Measurements from ENCODE around the gene OSBPL5.

Gene OSBPL5

GRCh38 chr11:3123305-3123704 is 41.8 kb downstream of the OSBPL5 start:
- H3K79me1 ChIP-seq (ENCODE audit: low read length) = no peaks in the 10 kb centered on the region
- H3K79me2 ChIP-seq (ENCODE audit: control insufficient read depth, insufficient read depth, low read length, poor library complexity) = no peaks in the 10 kb centered on the region
- no peak overlapping the region for H4K91ac ChIP-seq (ENCODE audit: low read depth, low read length)
- no peak overlapping the region for H3K9ac ChIP-seq (ENCODE audit: low read length)
- H3K36me3 ChIP-seq (ENCODE audit: control insufficient read depth in 1 of 2, insufficient read depth in 2 of 2, low read length in 2 of 2) = peaks cover 72 to 74% of the 10 kb centered on the region in 2 experiments
- no CpG with 5 or more reads among the region's 19 CpGs for WGBS (ENCODE audit: extremely low coverage, insufficient coverage, insufficient read length)
- H2BK12ac ChIP-seq (ENCODE audit: low read length) = no peak overlapping the region
- no peak overlapping the region for H3K23ac ChIP-seq (ENCODE audit: low read length)
- H3K9me3 ChIP-seq (ENCODE audit: insufficient read depth, low read depth, low read length) = peaks cover 4% of the 10 kb centered on the region
- no peak overlapping the region for H3K18ac ChIP-seq (ENCODE audit: low read length)
- no peak overlapping the region for H3K27ac ChIP-seq (ENCODE audit: low read depth, low read length)
- H2AK5ac ChIP-seq (ENCODE audit: low read length) = no peak overlapping the region
- H2BK5ac ChIP-seq (ENCODE audit: low read depth, low read length, poor library complexity) = no peak overlapping the region
- H2BK120ac ChIP-seq (ENCODE audit: insufficient read depth, low read length, poor library complexity) = no peak overlapping the region
- no peak for DNase-seq
- H3K4me2 ChIP-seq (ENCODE audit: low read length) = no peak overlapping the region
- H3K14ac ChIP-seq (ENCODE audit: low read length) = no peak overlapping the region
- no peaks in the 10 kb centered on the region for H3K27me3 ChIP-seq (ENCODE audit: insufficient read depth, low read length)
- H3K4me1 ChIP-seq (ENCODE audit: control insufficient read depth in 1 of 2, insufficient read depth in 2 of 2, low read length in 2 of 2) = no peaks in the 10 kb centered on the region
- H3K4ac ChIP-seq (ENCODE audit: low read depth, low read length) = no peak overlapping the region
- no peak overlapping the region for H2AFZ ChIP-seq (ENCODE audit: insufficient read depth, low read length, poor library complexity)
- no peak overlapping the region for H4K12ac ChIP-seq (ENCODE audit: low read depth, low read length)
- H4K8ac ChIP-seq (ENCODE audit: low read depth, low read length) = no peak overlapping the region
- no peak overlapping the region for H3K4me3 ChIP-seq (ENCODE audit: low read depth, low read length)

GRCh38 chr11:3122775-3123201 is 42.3 kb downstream of the OSBPL5 start:
- no peak overlapping the region for H3K4ac ChIP-seq (ENCODE audit: low read depth, low read length)
- no peaks in the 10 kb centered on the region for H3K79me2 ChIP-seq (ENCODE audit: control insufficient read depth, insufficient read depth, low read length, poor library complexity)
- H3K27me3 ChIP-seq (ENCODE audit: insufficient read depth, low read length) = no peaks in the 10 kb centered on the region
- H3K4me3 ChIP-seq (ENCODE audit: low read depth, low read length) = no peak overlapping the region
- no CpG with 5 or more reads among the region's 13 CpGs for WGBS (ENCODE audit: extremely low coverage, insufficient coverage, insufficient read length)
- no peak overlapping the region for H3K23ac ChIP-seq (ENCODE audit: low read length)
- no peak overlapping the region for H4K91ac ChIP-seq (ENCODE audit: low read depth, low read length)
- H3K36me3 ChIP-seq (ENCODE audit: control insufficient read depth in 1 of 2, insufficient read depth in 2 of 2, low read length in 2 of 2) = peaks cover 72% of the 10 kb centered on the region in 2 experiments
- DNase-seq = no peak
- H3K14ac ChIP-seq (ENCODE audit: low read length) = no peak overlapping the region
- H2BK12ac ChIP-seq (ENCODE audit: low read length) = no peak overlapping the region
- no peak overlapping the region for H2AFZ ChIP-seq (ENCODE audit: insufficient read depth, low read length, poor library complexity)
- no peak overlapping the region for H2AK5ac ChIP-seq (ENCODE audit: low read length)
- no peaks in the 10 kb centered on the region for H3K79me1 ChIP-seq (ENCODE audit: low read length)
- H4K8ac ChIP-seq (ENCODE audit: low read depth, low read length) = no peak overlapping the region
- no peak overlapping the region for H3K4me2 ChIP-seq (ENCODE audit: low read length)
- no peak overlapping the region for H4K12ac ChIP-seq (ENCODE audit: low read depth, low read length)
- H2BK5ac ChIP-seq (ENCODE audit: low read depth, low read length, poor library complexity) = no peak overlapping the region
- H3K9ac ChIP-seq (ENCODE audit: low read length) = no peak overlapping the region
- peaks cover 4% of the 10 kb centered on the region for H3K9me3 ChIP-seq (ENCODE audit: insufficient read depth, low read depth, low read length)
- H3K4me1 ChIP-seq (ENCODE audit: control insufficient read depth in 1 of 2, insufficient read depth in 2 of 2, low read length in 2 of 2) = no peaks in the 10 kb centered on the region
- H3K27ac ChIP-seq (ENCODE audit: low read depth, low read length) = no peak overlapping the region
- no peak overlapping the region for H3K18ac ChIP-seq (ENCODE audit: low read length)
- no peak overlapping the region for H2BK120ac ChIP-seq (ENCODE audit: insufficient read depth, low read length, poor library complexity)

GRCh38 chr11:3121931-3122774 is 43.0 kb downstream of the OSBPL5 start:
- Histone ChIP-seq H2AK5ac (ENCODE audit: low read length) (no peak overlapping the region), H3K79me2 (ENCODE audit: control insufficient read depth, insufficient read depth, low read length, poor library complexity) (no peaks in the 10 kb centered on the region)
- WGBS (ENCODE audit: extremely low coverage, insufficient coverage, insufficient read length) = no CpG with 5 or more reads among the region's 34 CpGs

GRCh38 chr11:3121416-3121815 is 43.7 kb downstream of the OSBPL5 start:
- Histone ChIP-seq H3K4me3 (ENCODE audit: low read depth, low read length) (no peak overlapping the region), H3K4me2 (ENCODE audit: low read length) (no peak overlapping the region), H3K4me1 (ENCODE audit: control insufficient read depth in 1 of 2, insufficient read depth in 2 of 2, low read length in 2 of 2) (no peaks in the 10 kb centered on the region), H3K18ac (ENCODE audit: low read length) (no peak overlapping the region), H4K8ac (ENCODE audit: low read depth, low read length) (no peak overlapping the region), H4K12ac (ENCODE audit: low read depth, low read length) (no peak overlapping the region), H3K27me3 (ENCODE audit: insufficient read depth, low read length) (no peaks in the 10 kb centered on the region), H3K9ac (ENCODE audit: low read length) (no peak overlapping the region), H3K9me3 (ENCODE audit: insufficient read depth, low read depth, low read length) (peaks cover 4% of the 10 kb centered on the region), H2BK12ac (ENCODE audit: low read length) (no peak overlapping the region), H3K14ac (ENCODE audit: low read length) (no peak overlapping the region), H3K23ac (ENCODE audit: low read length) (no peak overlapping the region), H2BK5ac (ENCODE audit: low read depth, low read length, poor library complexity) (no peak overlapping the region), H2AK5ac (ENCODE audit: low read length) (no peak overlapping the region), H3K4ac (ENCODE audit: low read depth, low read length) (no peak overlapping the region), H3K36me3 (ENCODE audit: control insufficient read depth in 1 of 2, insufficient read depth in 2 of 2, low read length in 2 of 2) (peaks cover 58 to 62% of the 10 kb centered on the region in 2 experiments), H3K79me1 (ENCODE audit: low read length) (no peaks in the 10 kb centered on the region), H3K27ac (ENCODE audit: low read depth, low read length) (no peak overlapping the region), H3K79me2 (ENCODE audit: control insufficient read depth, insufficient read depth, low read length, poor library complexity) (no peaks in the 10 kb centered on the region), H2BK120ac (ENCODE audit: insufficient read depth, low read length, poor library complexity) (no peak overlapping the region), H4K91ac (ENCODE audit: low read depth, low read length) (no peak overlapping the region), H2AFZ (ENCODE audit: insufficient read depth, low read length, poor library complexity) (no peak overlapping the region)
- WGBS (ENCODE audit: extremely low coverage, insufficient coverage, insufficient read length) = no CpG with 5 or more reads among the region's 10 CpGs
- DNase-seq = no peak

More at GRCh38 chr11:3121931-3122774, 43.0 kb downstream of the OSBPL5 start:
- H2AFZ ChIP-seq (ENCODE audit: insufficient read depth, low read length, poor library complexity) = no peak overlapping the region
- H3K23ac ChIP-seq (ENCODE audit: low read length) = no peak overlapping the region
- H4K91ac ChIP-seq (ENCODE audit: low read depth, low read length) = no peak overlapping the region
- no peaks in the 10 kb centered on the region for H3K27me3 ChIP-seq (ENCODE audit: insufficient read depth, low read length)
- no peak overlapping the region for H3K4ac ChIP-seq (ENCODE audit: low read depth, low read length)
- H3K14ac ChIP-seq (ENCODE audit: low read length) = no peak overlapping the region
- H3K79me1 ChIP-seq (ENCODE audit: low read length) = no peaks in the 10 kb centered on the region
- no peak overlapping the region for H2BK12ac ChIP-seq (ENCODE audit: low read length)
- H3K36me3 ChIP-seq (ENCODE audit: control insufficient read depth in 1 of 2, insufficient read depth in 2 of 2, low read length in 2 of 2) = peaks cover 65 to 66% of the 10 kb centered on the region in 2 experiments
- no peak overlapping the region for H2BK120ac ChIP-seq (ENCODE audit: insufficient read depth, low read length, poor library complexity)
- no peak overlapping the region for H4K12ac ChIP-seq (ENCODE audit: low read depth, low read length)
- H3K27ac ChIP-seq (ENCODE audit: low read depth, low read length) = no peak overlapping the region
- no peaks in the 10 kb centered on the region for H3K4me1 ChIP-seq (ENCODE audit: control insufficient read depth in 1 of 2, insufficient read depth in 2 of 2, low read length in 2 of 2)
- no peak overlapping the region for H3K4me2 ChIP-seq (ENCODE audit: low read length)
- DNase-seq = no peak
- no peak overlapping the region for H3K18ac ChIP-seq (ENCODE audit: low read length)
- no peak overlapping the region for H2BK5ac ChIP-seq (ENCODE audit: low read depth, low read length, poor library complexity)
- H3K9me3 ChIP-seq (ENCODE audit: insufficient read depth, low read depth, low read length) = peaks cover 4% of the 10 kb centered on the region
- no peak overlapping the region for H3K4me3 ChIP-seq (ENCODE audit: low read depth, low read length)
- H4K8ac ChIP-seq (ENCODE audit: low read depth, low read length) = no peak overlapping the region
- H3K9ac ChIP-seq (ENCODE audit: low read length) = no peak overlapping the region
